Transverse colon (tissue), 3 donors: Measurements from ENCODE around the gene DMAC1.
A peak's percentile ranks its signal among the peaks of the same experiment; 100 is the strongest.

Experiments
- EP300 ChIP-seq: sonication (generic); formaldehyde crosslinking; IDR thresholded peaks from one replicate; pipeline ENCODE4 v1.6.1; 2017; ENCODE audit warnings: antibody characterized with exemption, low read depth
- POLR2A ChIP-seq: fragments of 450-650 bp; IDR thresholded peaks from one replicate; pipeline ENCODE4 v1.6.1; 2016; ENCODE audit warnings: antibody characterized with exemption, mild to moderate bottlenecking, moderate library complexity
- TF ChIP-seq, protein P1 (sequence below), 5 experiments: fragments of 200-600 bp in 3 of 5; fragments of 450-650 bp in 2 of 5; sonication (generic) in 3 of 5; IDR thresholded peaks; 1 replicate in 2 of 5; 2 replicates in 3 of 5; pipeline ENCODE4 v1.5.1; 2016 to 2017; ENCODE audit warnings: antibody characterized with exemption in 5 of 5, inconsistent platforms in 3 of 5, mild to moderate bottlenecking in 2 of 5, moderate library complexity in 1 of 5

DNA sequence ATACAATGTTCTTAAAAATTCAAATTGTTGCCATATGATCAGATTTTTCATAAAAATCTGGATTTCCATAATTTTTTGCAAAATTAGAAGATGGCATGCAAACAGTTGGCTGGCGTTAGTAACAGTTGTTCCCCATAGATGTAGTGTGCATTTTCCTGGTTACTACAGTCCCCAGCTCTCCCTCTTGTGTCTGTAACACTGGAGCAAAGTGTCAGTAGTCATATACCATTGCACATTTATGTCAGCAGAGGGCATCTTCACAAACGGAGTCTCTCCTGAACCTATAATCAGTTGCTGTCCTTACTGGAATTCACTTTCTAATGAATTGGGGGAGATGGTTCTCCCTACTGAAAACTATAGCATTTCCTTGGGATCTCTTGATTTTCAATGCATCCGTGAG, 44.7 kb upstream of the DMAC1 start:
- TF ChIP-seq, protein P1, sequence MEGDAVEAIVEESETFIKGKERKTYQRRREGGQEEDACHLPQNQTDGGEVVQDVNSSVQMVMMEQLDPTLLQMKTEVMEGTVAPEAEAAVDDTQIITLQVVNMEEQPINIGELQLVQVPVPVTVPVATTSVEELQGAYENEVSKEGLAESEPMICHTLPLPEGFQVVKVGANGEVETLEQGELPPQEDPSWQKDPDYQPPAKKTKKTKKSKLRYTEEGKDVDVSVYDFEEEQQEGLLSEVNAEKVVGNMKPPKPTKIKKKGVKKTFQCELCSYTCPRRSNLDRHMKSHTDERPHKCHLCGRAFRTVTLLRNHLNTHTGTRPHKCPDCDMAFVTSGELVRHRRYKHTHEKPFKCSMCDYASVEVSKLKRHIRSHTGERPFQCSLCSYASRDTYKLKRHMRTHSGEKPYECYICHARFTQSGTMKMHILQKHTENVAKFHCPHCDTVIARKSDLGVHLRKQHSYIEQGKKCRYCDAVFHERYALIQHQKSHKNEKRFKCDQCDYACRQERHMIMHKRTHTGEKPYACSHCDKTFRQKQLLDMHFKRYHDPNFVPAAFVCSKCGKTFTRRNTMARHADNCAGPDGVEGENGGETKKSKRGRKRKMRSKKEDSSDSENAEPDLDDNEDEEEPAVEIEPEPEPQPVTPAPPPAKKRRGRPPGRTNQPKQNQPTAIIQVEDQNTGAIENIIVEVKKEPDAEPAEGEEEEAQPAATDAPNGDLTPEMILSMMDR (IDR thresholded peaks at IDR 0.05): peak; percentile 21 to 48 (median 33)
- TF ChIP-seq EP300: no peak
- no peak for TF ChIP-seq POLR2A
